Pericardium fibroblast (primary cell): ENCODE measurements around the gene NBPF20. TPM values are rescaled to one million over a fixed set of nuclear protein-coding genes. Genes with fewer than 3 reads are reported as not detected.

Experiments
- total RNA-seq: library from RNA; depleted of rRNA; stranded (reverse); fragments of >200 nt; gene quantifications from 2 replicates; pipeline ENCODE4 v1.2.3, GENCODE V29; 2015

Gene NBPF20
- 1.4 and 3.5 TPM in 2 replicates for total RNA-seq

GRCh38 chr1:145425436-145426029 lies at the start of gene NBPF20:
Gene NBPF20, minus strand, starts transcription at chr1:145425603. Its CDS starts 20,331 bp downstream, at chr1:145405272.

Other genes with a start within 250 kb of the NBPF20 start
- gene PPIAL4D, start 183.4 kb downstream of the NBPF20 start, total RNA-seq: not detected in 2 replicates
- gene GPR89A, start 182.4 kb upstream of the NBPF20 start, total RNA-seq: 18.6 and 23.4 TPM in 2 replicates